Measurements from ENCODE around the gene NODAL. TPM values are rescaled to one million over a fixed set of nuclear protein-coding genes. Genes with fewer than 3 reads are reported as not detected.

Gene NODAL
- total RNA-seq, 1 experiment from 2014 or later, result 57.0 TPM

GRCh38 chr10:70474780-70475179, 33.3 kb upstream of the NODAL start (continued):
- TF ChIP-seq FOXP4 (CRISPR knock-in tag; IDR thresholded peaks at IDR 0.05) (no peak), NR2C2 (CRISPR knock-in tag; IDR thresholded peaks at IDR 0.05) (no peak), ZNF671 (CRISPR knock-in tag; IDR thresholded peaks at IDR 0.05) (no peak), E2F1 (CRISPR knock-in tag; IDR thresholded peaks at IDR 0.05) (no peak), MXD4 (CRISPR knock-in tag; IDR thresholded peaks at IDR 0.05; ENCODE audit: borderline replicate concordance) (no peak), SMAD3 (CRISPR knock-in tag; IDR thresholded peaks at IDR 0.05; ENCODE audit: borderline replicate concordance) (no peak)

GRCh38 chr10:70472799-70473454, 31.4 kb upstream of the NODAL start:
- Mint-ChIP-seq H3K27ac (no peak overlapping the region; the same call in 1 of the 2 replicates), H3K4me3 (no peak overlapping the region), H3K36me3 (no peaks in the 10 kb centered on the region), H3K9me3 (no peaks in the 10 kb centered on the region), H3K27me3 (ENCODE audit: low read depth) (peaks cover 2% of the 10 kb centered on the region; the same call in 1 of the 2 replicates), H3K4me1 (peaks cover 15% of the 10 kb centered on the region)
- POLR2A ChIA-PET, result no interaction called here
- no peak for TF ChIP-seq E2F5 (CRISPR knock-in tag; IDR thresholded peaks at IDR 0.05)
- no peak for TF ChIP-seq CREM (CRISPR knock-in tag; IDR thresholded peaks at IDR 0.05)
- no peak for TF ChIP-seq ESRRA (CRISPR knock-in tag; IDR thresholded peaks at IDR 0.05; ENCODE audit: borderline replicate concordance)
- no peak for TF ChIP-seq ATF2 (CRISPR knock-in tag; IDR thresholded peaks at IDR 0.05; ENCODE audit: borderline replicate concordance, low read depth)
- ATAC-seq (no peak), DNase-seq (ENCODE audit: low spot score) (no peak)
- CTCF ChIA-PET, result interaction anchor here (0.9 kb wide), 1 partner anchor 12 kb away, joined by 4 read pairs; no protein-coding TSS in a partner anchor

GRCh38 chr10:70466951-70467350, 25.5 kb upstream of the NODAL start:
- ChIA-PET CTCF (interaction anchor here (1.0 to 9.3 kb wide), 4 partner anchors 11 to 72 kb away, joined by 3 to 187 read pairs (median 7); partner anchors contain the start of genes NODAL and PALD1), POLR2A (interaction anchor here (0.5 kb wide), 1 partner anchor 30 kb away, joined by 3 read pairs; no protein-coding TSS in a partner anchor)
- TF ChIP-seq ZSCAN18 (CRISPR knock-in tag; IDR thresholded peaks at IDR 0.05) (no peak), JAZF1 (CRISPR knock-in tag; IDR thresholded peaks at IDR 0.05) (no peak), IRF2 (CRISPR knock-in tag; IDR thresholded peaks at IDR 0.05; ENCODE audit: borderline replicate concordance, low read depth) (no peak)
- Mint-ChIP-seq H3K9me3 (no peaks in the 10 kb centered on the region), H3K4me1 (peaks cover 10% of the 10 kb centered on the region), H3K27ac (no peak overlapping the region), H3K36me3 (no peaks in the 10 kb centered on the region), H3K4me3 (no peak overlapping the region), H3K27me3 (ENCODE audit: low read depth) (no peaks in the 10 kb centered on the region; the same call in 1 of the 2 replicates)
- ATAC-seq (no peak), DNase-seq (ENCODE audit: low spot score) (no peak)

Data from WTC11 (cell line).